ENCODE results near the gene INPP5A.
"Not testable (repeated sequence)": the region's sequence is repeated elsewhere in the genome, so short reads cannot be mapped to it uniquely, and the experiment has no call there.

INPP5A gene

GRCh38 chr10:132564690-132565089 lies 27.1 kb downstream of the INPP5A start:
- peak; percentile 16 for DNase-seq

DNA sequence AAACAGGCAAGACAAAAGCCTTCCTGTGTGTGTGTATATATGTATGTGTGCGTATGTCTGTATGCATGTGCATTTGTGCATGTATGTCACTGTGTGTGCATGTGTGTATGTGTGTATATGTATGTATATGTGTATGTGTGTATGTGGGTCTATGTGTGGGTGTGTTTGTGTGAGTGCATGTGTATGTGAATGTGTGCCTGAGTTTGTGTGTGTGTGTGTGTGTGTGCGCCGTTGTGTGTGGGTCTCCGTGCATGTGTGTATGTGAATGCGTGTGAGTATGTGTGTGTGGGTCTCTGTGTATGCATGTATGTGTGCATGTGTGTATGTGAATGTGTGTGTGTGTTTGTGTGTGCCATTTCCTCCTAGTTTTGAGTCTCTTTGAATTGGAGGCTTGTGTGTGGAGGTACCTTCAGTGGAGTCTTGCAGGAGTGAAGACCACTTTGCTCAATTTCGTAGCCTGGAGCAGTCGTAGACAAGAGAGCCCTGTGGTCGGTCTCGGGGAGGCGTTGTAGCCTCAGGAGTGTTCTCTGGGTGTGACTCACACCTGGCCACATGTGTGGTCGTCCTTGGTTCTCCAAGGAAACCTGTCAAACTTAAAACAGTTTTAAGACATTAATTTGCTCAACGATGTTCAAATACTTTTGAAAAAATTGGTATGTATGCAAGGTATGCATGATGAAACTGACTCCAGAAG lies 28.1 kb downstream of the INPP5A start:
- DNase-seq = no peak

DNA sequence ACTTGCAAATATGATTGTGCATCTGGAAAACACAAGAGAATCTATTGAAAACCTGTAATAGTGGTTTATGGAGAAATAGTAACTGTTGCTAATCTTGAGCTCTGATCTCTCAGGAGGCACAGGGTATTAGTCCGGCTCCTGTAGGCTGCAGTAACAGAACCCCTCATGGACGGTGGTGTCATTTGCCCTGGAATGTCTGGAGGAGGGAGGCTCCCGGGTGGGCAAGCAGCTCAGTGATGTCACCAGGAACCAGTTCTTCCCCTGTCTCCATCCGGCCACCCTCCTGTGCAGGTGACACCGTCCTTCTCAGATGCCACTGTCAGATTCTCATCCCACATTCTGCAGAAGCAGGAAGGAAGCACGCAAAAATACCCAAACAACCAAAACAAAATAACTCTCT lies 29.3 kb downstream of the INPP5A start:
- peak; percentile 12 for DNase-seq

DNA sequence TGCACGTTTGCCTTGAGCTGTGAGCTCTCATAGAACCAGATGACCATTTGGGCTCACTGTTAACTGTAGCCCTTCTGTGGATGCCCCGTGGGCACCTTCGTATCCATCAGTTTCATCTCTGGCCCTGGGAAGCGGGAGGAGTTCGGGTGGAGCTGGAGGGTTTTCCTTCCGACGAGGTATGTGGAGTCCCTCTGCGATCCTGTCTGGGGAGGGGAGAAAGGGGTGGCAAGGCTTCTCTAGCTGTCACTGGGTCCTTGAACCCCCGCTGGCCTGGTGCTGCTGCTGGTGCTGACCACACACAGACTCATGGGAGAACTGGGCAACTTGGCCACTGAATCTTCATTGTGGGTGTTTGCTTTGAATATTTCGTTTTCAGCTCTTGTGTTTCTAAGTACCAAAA lies 32.7 kb downstream of the INPP5A start:
- DNase-seq = no peak

- peak; percentile 43 for DNase-seq
Measured at GRCh38 chr10:132570771-132571649, 33.4 kb downstream of the INPP5A start.

DNA sequence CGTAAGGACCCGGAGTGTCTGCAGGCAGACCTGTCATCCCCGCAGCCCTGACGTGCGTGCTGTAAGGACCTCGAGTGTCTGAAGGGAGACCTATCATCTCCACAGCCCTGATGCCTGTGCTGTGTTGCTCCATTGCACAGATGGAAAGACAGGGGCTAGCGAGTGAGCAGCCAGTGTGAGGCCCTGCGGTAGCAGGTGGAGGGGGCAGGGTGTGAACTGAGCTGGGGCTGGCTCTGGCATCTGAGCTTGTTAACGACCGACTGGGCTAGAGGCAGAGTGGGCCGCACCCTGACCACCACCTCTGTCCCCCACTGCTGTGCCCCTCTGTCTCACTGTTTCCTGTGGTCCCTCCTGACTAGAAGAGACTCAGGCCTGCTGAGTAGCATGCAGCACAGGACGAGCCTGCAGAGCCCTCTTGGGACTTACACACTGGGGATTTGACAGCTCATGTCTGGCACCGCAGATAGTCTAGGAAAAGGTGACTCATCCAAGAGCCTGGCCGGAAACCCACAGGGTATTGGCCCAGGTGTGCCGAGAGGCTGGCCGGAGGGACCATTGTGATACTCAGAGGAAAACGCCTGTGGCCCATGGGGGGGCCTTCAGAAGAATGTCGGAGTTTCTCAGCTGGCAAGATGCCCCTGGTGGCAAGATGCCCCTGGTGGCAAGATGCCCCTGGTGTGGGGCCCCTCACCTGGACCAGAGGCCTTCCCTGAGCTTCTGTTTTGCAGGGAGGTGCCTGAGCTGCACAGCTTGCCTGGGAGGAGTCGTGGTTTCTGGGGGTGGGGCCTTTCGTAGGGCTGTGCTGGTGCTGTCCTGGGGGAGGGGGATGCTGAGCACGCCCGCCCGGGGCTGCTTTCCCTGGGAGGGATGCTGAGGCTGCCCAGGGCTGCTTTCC lies 34.3 kb downstream of the INPP5A start:
- DNase-seq = peak; percentile 24

GRCh38 chr10:132572545-132572937 lies 35.0 kb downstream of the INPP5A start:
- DNase-seq = no peak

DNA sequence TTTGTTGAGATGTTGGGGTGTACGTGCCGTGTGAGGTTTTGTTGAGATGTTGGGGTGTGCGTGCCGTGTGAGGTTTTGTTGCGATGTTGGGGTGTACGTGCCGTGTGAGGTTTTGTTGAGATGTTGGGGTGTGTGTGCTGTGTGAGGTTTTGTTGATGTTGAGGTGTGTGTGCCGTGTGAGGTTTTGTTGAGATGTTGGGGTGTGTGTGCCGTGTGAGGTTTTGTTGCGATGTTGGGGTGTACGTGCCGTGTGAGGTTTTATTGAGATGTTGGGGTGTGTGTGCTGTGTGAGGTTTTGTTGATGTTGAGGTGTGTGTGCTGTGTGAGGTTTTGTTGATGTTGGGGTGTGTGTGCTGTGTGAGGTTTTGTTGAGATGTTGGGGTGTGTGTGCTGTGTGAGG lies 35.4 kb downstream of the INPP5A start:
- not testable (repeated sequence) for DNase-seq

GRCh38 chr10:132574288-132574687 lies 36.7 kb downstream of the INPP5A start:
- no peak for DNase-seq

- DNase-seq = peak; percentile 31
Measured at GRCh38 chr10:132574783-132575319, 37.3 kb downstream of the INPP5A start.

DNA sequence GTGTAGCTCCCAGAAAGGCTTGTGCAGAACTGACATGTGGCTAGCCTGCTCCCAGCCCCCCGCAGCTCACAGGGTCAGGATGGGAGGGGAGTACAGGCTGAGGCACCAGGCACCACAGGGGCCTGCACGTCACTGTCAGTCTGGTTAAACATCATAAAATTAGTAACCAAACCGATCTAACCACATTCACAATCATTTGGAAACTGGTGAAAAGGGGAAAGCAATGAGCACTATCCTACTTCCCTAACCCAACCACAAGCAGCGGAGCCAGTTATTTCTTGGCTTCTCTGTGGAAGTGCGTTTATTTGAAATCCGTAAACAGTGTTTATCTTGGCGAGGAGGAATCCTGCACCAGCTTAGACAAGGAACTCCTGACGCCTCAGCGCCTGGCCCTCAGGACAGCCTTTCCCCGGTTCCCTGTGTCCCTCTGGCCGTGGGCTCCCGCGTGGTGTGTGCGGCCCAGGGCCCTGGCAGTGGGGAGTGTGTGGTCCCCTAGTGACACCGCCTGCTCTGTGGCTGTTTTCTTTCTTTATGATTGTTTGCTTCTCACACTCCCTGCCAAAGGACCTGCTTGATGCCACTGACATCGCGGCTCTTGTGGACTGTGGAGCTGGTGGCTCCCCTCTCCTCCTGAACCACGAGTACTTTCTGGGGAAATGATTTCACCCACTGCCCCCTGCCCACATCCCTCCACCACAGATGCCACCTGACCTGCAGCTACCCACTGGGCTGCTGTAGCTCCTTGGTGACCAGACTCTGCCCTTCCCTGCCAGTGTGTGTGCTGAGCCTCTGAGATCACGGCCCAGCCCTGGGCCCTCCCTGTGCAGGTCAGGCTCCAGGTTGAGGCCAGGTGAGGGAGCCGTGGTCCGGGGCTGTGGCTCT lies 38.0 kb downstream of the INPP5A start:
- DNase-seq = peak; percentile 74

DNA sequence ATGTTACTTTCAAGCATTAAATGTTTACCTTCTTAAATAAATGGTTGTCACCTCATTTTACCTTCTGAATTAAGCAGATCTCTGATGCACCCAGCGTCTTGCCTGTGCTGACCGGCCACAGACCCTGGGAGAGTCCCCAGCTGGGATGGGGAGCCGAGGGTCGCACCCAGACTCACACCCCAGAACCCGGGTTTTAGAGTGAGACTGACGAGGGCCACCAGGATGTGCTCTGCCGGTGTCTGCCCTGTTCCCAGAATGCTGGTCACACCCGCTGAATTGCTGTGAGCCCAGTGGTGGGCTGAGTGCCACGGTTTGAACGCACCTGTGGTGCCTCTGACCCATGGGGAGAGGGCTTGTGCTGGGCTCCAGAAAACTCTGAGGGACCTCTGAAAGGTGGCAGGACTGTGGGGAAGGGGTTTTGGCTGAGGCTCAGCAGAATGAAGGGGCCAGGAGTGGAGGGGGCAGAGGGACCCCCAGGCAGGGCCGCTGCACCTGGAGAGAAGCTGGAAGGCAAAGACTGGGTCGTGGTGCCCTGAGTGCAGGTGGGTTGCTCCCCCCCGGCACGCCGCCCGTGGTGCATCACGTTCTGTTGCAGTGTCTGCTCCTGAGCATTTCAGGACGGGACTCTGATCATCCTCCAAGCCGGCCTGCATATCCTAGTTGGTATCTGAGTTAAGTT lies 39.2 kb downstream of the INPP5A start:
- DNase-seq = no peak

DNA sequence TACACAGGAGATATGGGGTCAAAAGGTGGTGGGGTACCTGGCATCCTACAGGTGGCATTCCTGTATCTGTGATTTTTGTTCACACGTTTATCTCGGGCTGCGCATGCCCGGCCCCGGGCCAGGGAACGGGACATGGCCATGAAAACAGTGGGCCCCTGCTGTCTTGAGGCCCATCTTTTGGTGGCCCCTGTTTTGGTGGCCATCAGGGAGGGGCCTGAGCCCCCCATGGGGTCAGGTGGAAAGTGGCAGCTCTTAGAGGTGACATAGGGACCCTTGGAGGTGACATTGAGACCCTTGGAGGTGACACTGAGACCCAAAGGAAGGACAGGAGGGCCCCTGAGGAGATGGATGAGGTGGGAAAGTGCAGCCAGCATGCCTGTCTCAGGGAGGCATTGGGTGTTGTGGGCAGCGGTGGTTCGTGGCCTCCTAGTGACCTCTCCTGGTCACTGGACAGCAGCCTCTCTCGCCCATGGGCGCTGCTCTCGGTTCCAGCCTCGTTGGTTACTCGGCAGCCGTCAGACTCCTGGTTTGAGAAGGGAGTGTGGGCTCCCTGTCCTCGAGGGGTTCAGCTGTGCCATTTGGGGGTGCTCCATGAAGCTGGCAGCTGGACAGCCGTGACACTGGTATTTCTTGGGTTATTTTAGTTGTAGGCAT lies 39.9 kb downstream of the INPP5A start:
- no peak for DNase-seq

DNA sequence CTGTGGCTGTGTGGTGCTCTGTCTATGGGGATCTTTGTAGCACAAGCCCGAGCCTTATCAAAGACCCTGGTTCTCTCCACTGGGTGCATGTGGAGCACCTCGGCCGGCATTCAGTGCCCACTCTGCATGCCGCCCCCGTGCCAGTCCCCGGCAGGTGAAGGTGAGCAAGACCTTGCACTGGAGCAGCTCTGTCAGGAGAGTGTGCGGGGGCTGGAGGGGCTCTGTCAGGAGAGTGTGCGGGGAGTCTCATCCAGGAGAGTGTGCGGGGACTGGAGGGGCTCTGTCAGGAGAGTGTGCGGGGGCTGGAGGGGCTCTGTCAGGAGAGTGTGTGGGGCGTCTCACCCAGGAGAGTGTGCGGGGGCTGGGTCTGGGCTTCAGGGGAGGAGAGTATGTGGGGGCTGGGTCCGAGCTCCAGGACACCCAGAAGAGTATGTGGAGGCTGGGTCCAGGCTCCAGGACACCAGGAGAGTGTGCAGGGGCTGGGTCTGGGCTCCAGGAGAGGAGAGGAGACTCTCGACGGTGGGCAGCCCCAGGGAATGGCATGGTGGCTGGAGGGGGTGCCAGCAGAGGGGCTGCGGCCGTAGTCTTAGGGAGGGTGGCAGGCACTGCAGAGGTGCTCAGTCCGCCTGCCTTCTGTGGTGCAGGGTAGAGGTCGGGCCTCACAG lies 40.8 kb downstream of the INPP5A start:
- no peak for DNase-seq

DNA sequence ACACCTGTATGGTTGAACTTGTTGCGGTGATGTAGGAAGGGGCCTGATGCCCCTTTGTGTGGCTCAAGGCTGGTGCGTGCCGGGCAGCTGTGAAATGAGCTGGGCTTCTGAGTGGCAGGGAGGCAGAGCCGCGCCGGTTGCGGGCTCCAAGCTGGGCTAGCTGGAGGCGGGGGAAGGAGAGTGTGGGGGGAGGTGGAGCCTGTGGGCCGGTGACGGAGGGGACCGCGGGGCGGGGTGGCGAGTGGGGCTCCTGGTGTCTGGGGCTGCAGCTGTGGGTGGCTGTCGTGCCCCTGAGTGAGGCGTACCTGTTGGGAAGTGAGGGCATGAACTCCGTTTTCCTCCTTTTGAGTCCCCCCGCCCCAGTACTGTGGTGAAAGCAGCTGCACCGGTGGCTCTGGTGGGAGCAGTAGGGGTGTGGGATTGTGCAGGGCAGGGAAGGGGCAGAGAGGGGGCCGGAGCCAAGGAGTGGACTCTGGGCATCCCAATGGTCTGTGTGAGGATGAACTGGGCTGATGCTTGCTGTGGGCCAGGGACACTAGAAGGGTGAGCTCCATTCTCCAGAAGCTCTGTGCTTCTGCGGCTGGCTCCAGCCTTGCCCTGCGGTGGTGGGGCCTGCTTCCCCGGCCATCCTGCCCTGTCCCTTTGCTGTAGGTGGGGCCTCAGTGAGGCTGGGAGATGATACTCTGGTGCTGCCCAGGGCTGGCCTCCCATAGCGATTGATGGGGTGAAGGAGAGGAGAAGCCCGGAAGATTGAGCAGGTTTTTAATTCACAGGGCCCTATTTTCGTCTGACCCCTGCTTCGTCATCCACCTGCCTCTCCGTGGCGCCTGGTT lies 41.7 kb downstream of the INPP5A start:
- no peak for DNase-seq

DNA sequence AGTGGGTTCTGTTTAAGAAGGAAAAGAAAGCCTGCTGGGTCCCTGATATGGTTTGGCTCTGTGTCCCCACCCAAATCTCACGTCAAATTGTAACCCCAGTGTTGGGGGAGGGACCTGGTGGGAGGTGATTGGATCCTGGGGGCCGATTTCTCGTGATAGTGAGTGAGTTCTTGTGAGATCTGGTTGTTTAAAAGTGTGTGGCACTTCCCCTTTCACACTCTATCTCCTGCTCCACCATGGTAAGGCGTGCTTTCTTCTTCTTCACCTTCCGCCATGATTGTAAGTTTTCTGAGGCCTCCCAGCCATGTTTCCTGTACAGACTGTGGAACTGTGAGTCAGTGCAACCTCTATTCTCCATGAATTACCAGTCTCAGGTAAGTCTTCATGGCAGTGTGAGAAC lies 42.6 kb downstream of the INPP5A start:
- no peak for DNase-seq

DNA sequence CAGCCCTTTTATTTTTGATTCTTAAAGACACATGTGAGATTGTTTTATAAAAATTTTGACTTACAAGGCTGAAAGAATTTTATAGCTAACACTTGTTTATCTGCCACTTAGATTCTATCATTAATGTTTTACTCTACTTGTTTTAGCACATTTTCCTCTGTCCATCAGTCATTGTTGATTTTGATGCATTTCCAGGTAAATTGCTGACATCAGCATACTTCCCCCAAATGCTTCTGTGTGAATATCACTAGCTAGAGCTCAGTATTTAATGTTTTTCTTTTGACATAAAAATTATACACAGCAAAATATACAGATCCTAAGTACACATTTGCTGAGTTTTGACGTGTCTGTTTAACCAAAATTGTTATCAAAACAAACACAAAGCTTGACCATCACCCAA lies 43.0 kb downstream of the INPP5A start:
- DNase-seq = no peak

GRCh38 chr10:132582137-132582536 lies 44.5 kb downstream of the INPP5A start:
- DNase-seq = no peak

DNA sequence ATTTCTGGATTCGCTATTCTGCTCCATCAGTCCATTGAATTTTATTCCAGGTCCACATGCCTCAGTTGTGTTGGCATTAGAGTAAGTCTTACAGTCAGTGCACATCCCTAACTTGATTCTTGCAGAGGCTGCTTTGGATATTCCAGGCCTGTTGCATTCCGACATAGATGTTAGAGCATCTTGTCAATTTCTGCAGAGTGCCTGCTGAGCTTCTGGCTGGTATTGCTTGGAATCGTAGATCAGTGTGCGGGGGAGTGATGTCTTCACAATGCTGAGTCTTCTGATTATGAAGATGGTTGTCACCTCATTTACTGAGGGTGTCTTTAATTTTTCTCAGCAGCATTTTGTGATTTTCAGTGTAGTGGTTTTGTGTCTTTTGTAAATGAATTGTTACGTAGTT lies 45.2 kb downstream of the INPP5A start:
- no peak for DNase-seq

Measured in femur (tissue), 1 donor.